Measurements from ENCODE around the gene LCE6A. TPM values are rescaled to one million over a fixed set of nuclear protein-coding genes. Genes with fewer than 3 reads are reported as not detected.

LCE6A gene
- total and polyA plus RNA-seq, 3 experiments from 2014 or later = not detected

GRCh38 chr1:152866321-152866720 lies 23.7 kb downstream of the LCE6A start:
- Mint-ChIP-seq H3K36me3 (no peaks in the 10 kb centered on the region), H3K4me3 (no peak overlapping the region), H3K9me3 (no peaks in the 10 kb centered on the region), H3K27me3 (peaks cover under 1 to 14% of the 10 kb centered on the region in 2 donors), H3K27ac (no peak overlapping the region), H3K4me1 (no peaks in the 10 kb centered on the region)
- ChIA-PET CTCF (no interaction called here), POLR2A (no interaction called here)
- no peaks in the 10 kb centered on the region for H3K27me3 ChIP-seq (ENCODE audit: insufficient read depth, low read length, poor library complexity, severe bottlenecking)
- no peak overlapping the region for H3K27ac ChIP-seq (ENCODE audit: low read depth, low read length)
- H3K4me3 ChIP-seq (ENCODE audit: low read length) = no peak overlapping the region
- H3K4me1 ChIP-seq (ENCODE audit: insufficient read depth, low read length) = no peaks in the 10 kb centered on the region
- no peak for DNase-seq
- no peaks in the 10 kb centered on the region for H3K9me3 ChIP-seq (ENCODE audit: low read length)
- H3K36me3 ChIP-seq (ENCODE audit: insufficient read depth, low read length) = no peaks in the 10 kb centered on the region

GRCh38 chr1:152869808-152870419 lies 27.3 kb downstream of the LCE6A start:
- H3K4me1 Mint-ChIP-seq = no peaks in the 10 kb centered on the region
- H3K4me3 Mint-ChIP-seq = no peak overlapping the region
- Histone ChIP-seq H3K4me3 (ENCODE audit: low read length) (no peak overlapping the region), H3K27ac (ENCODE audit: low read depth, low read length) (no peak overlapping the region), H3K9me3 (ENCODE audit: low read length) (no peaks in the 10 kb centered on the region), H3K4me1 (ENCODE audit: insufficient read depth, low read length) (no peaks in the 10 kb centered on the region), H3K27me3 (ENCODE audit: insufficient read depth, low read length, poor library complexity, severe bottlenecking) (no peaks in the 10 kb centered on the region), H3K36me3 (ENCODE audit: insufficient read depth, low read length) (no peaks in the 10 kb centered on the region)
- no peaks in the 10 kb centered on the region for H3K9me3 Mint-ChIP-seq
- peaks cover 3 to 20% of the 10 kb centered on the region in 2 donors for H3K27me3 Mint-ChIP-seq
- DNase-seq = peak; percentile 12 to 61 (median 14)
- H3K36me3 Mint-ChIP-seq = no peaks in the 10 kb centered on the region
- ChIA-PET POLR2A (no interaction called here), CTCF (no interaction called here)
- H3K27ac Mint-ChIP-seq = no peak overlapping the region

- H3K9me3 ChIP-seq (ENCODE audit: low read length) = no peaks in the 10 kb centered on the region
- POLR2A ChIA-PET = no interaction called here
- Mint-ChIP-seq H3K9me3 (no peaks in the 10 kb centered on the region), H3K4me1 (no peaks in the 10 kb centered on the region), H3K4me3 (no peak overlapping the region), H3K27ac (no peak overlapping the region), H3K36me3 (no peaks in the 10 kb centered on the region), H3K27me3 (peaks cover 5 to 29% of the 10 kb centered on the region in 2 donors)
- no peak overlapping the region for H3K27ac ChIP-seq (ENCODE audit: low read depth, low read length)
- no peaks in the 10 kb centered on the region for H3K4me1 ChIP-seq (ENCODE audit: insufficient read depth, low read length)
- no peak overlapping the region for H3K4me3 ChIP-seq (ENCODE audit: low read length)
- DNase-seq = no peak
- H3K27me3 ChIP-seq (ENCODE audit: insufficient read depth, low read length, poor library complexity, severe bottlenecking) = no peaks in the 10 kb centered on the region
- H3K36me3 ChIP-seq (ENCODE audit: insufficient read depth, low read length) = no peaks in the 10 kb centered on the region
- CTCF ChIA-PET = no interaction called here
Observed at GRCh38 chr1:152870831-152871730, 28.4 kb downstream of the LCE6A start.

- Mint-ChIP-seq H3K27me3 (peaks cover 5 to 29% of the 10 kb centered on the region in 2 donors), H3K9me3 (no peaks in the 10 kb centered on the region), H3K27ac (peak overlapping the region in 1 of 8 donors; percentile 14), H3K4me3 (no peak overlapping the region), H3K36me3 (no peaks in the 10 kb centered on the region), H3K4me1 (no peaks in the 10 kb centered on the region)
- H3K9me3 ChIP-seq (ENCODE audit: low read length) = no peaks in the 10 kb centered on the region
- no peaks in the 10 kb centered on the region for H3K27me3 ChIP-seq (ENCODE audit: insufficient read depth, low read length, poor library complexity, severe bottlenecking)
- H3K4me3 ChIP-seq (ENCODE audit: low read length) = no peak overlapping the region
- CTCF ChIA-PET = no interaction called here
- H3K27ac ChIP-seq (ENCODE audit: low read depth, low read length) = no peak overlapping the region
- no peak for DNase-seq
- H3K36me3 ChIP-seq (ENCODE audit: insufficient read depth, low read length) = no peaks in the 10 kb centered on the region
- POLR2A ChIA-PET = no interaction called here
- H3K4me1 ChIP-seq (ENCODE audit: insufficient read depth, low read length) = no peaks in the 10 kb centered on the region
Observed at GRCh38 chr1:152871731-152872126, 29.1 kb downstream of the LCE6A start.

- Mint-ChIP-seq H3K4me1 (no peaks in the 10 kb centered on the region), H3K4me3 (no peak overlapping the region), H3K36me3 (no peaks in the 10 kb centered on the region), H3K9me3 (no peaks in the 10 kb centered on the region), H3K27me3 (peaks cover 10 to 43% of the 10 kb centered on the region in 2 donors), H3K27ac (no peak overlapping the region)
- no peak for DNase-seq
- no peaks in the 10 kb centered on the region for H3K36me3 ChIP-seq (ENCODE audit: insufficient read depth, low read length)
- no peaks in the 10 kb centered on the region for H3K9me3 ChIP-seq (ENCODE audit: low read length)
- H3K4me3 ChIP-seq (ENCODE audit: low read length) = no peak overlapping the region
- H3K27me3 ChIP-seq (ENCODE audit: insufficient read depth, low read length, poor library complexity, severe bottlenecking) = no peaks in the 10 kb centered on the region
- H3K27ac ChIP-seq (ENCODE audit: low read depth, low read length) = no peak overlapping the region
- CTCF ChIA-PET = no interaction called here
- POLR2A ChIA-PET = no interaction called here
- H3K4me1 ChIP-seq (ENCODE audit: insufficient read depth, low read length) = no peaks in the 10 kb centered on the region
Observed at GRCh38 chr1:152873495-152873894, 30.8 kb downstream of the LCE6A start.

GRCh38 chr1:152876827-152877226 lies 34.2 kb downstream of the LCE6A start:
- Histone ChIP-seq H3K27me3 (ENCODE audit: insufficient read depth, low read length, poor library complexity, severe bottlenecking) (no peaks in the 10 kb centered on the region), H3K36me3 (ENCODE audit: insufficient read depth, low read length) (no peaks in the 10 kb centered on the region), H3K27ac (ENCODE audit: low read depth, low read length) (no peak overlapping the region), H3K9me3 (ENCODE audit: low read length) (no peaks in the 10 kb centered on the region), H3K4me3 (ENCODE audit: low read length) (no peak overlapping the region), H3K4me1 (ENCODE audit: insufficient read depth, low read length) (no peaks in the 10 kb centered on the region)
- peaks cover 13 to 44% of the 10 kb centered on the region in 2 donors for H3K27me3 Mint-ChIP-seq
- POLR2A ChIA-PET = no interaction called here
- no peak overlapping the region for H3K4me3 Mint-ChIP-seq
- H3K9me3 Mint-ChIP-seq = no peaks in the 10 kb centered on the region
- H3K36me3 Mint-ChIP-seq = no peaks in the 10 kb centered on the region
- DNase-seq = no peak
- no peak overlapping the region for H3K27ac Mint-ChIP-seq
- peaks cover 0 to 2% (median 0%) of the 10 kb centered on the region in 3 donors for H3K4me1 Mint-ChIP-seq
- CTCF ChIA-PET = no interaction called here

- Mint-ChIP-seq H3K27me3 (peaks cover 16 to 35% of the 10 kb centered on the region in 2 donors), H3K4me3 (no peak within 1 kb of the TSS), H3K9me3 (peaks cover 0 to 1% (median 0%) of the 10 kb centered on the region in 5 donors), H3K36me3 (no peaks in the 10 kb centered on the region), H3K4me1 (peaks cover 0 to 2% (median 0%) of the 10 kb centered on the region in 3 donors), H3K27ac (no peak within 1 kb of the TSS)
- Histone ChIP-seq H3K27ac (ENCODE audit: low read depth, low read length) (no peak within 1 kb of the TSS), H3K4me1 (ENCODE audit: insufficient read depth, low read length) (no peaks in the 10 kb centered on the region), H3K4me3 (ENCODE audit: low read length) (no peak within 1 kb of the TSS), H3K36me3 (ENCODE audit: insufficient read depth, low read length) (no peaks in the 10 kb centered on the region), H3K9me3 (ENCODE audit: low read length) (no peaks in the 10 kb centered on the region), H3K27me3 (ENCODE audit: insufficient read depth, low read length, poor library complexity, severe bottlenecking) (no peaks in the 10 kb centered on the region)
- ChIA-PET CTCF (no interaction called here), POLR2A (no interaction called here)
- DNase-seq = no peak
Observed at GRCh38 chr1:152878042-152878441, 35.4 kb downstream of the LCE6A start, which contains the start of gene SMCP. TSS of gene SMCP (plus strand) at chr1:152878322. CDS start at chr1:152884423, 6,101 bp downstream.

GRCh38 chr1:152879559-152880198 lies 37.0 kb downstream of the LCE6A start:
- Mint-ChIP-seq H3K4me1 (peaks cover 0 to 2% (median 0%) of the 10 kb centered on the region in 3 donors), H3K27me3 (peaks cover 18 to 31% of the 10 kb centered on the region in 2 donors), H3K36me3 (no peaks in the 10 kb centered on the region), H3K9me3 (peaks cover 0 to 1% (median 0%) of the 10 kb centered on the region in 5 donors), H3K4me3 (no peak overlapping the region), H3K27ac (peak overlapping the region in 1 of 8 donors; percentile 92)
- POLR2A ChIA-PET = no interaction called here
- no peak overlapping the region for H3K27ac ChIP-seq (ENCODE audit: low read depth, low read length)
- DNase-seq = no peak
- H3K36me3 ChIP-seq (ENCODE audit: insufficient read depth, low read length) = no peaks in the 10 kb centered on the region
- no peak overlapping the region for H3K4me3 ChIP-seq (ENCODE audit: low read length)
- no peaks in the 10 kb centered on the region for H3K9me3 ChIP-seq (ENCODE audit: low read length)
- no peaks in the 10 kb centered on the region for H3K4me1 ChIP-seq (ENCODE audit: insufficient read depth, low read length)
- CTCF ChIA-PET = no interaction called here
- H3K27me3 ChIP-seq (ENCODE audit: insufficient read depth, low read length, poor library complexity, severe bottlenecking) = no peaks in the 10 kb centered on the region

Measured in CD8-positive, alpha-beta memory T cell (primary cell).